ENCODE measurements around the gene H1-8.
"Not testable (repeated sequence)": the region's sequence is repeated elsewhere in the genome, so short reads cannot be mapped to it uniquely, and the experiment has no call there.

Gene H1-8

GRCh38 chr3:129534428-129535027, 8.4 kb upstream of the H1-8 start:
- DNase-seq, result no peak

GRCh38 chr3:129535075-129535474, 7.9 kb upstream of the H1-8 start:
- DNase-seq, result no peak

GRCh38 chr3:129536374-129536667, 6.7 kb upstream of the H1-8 start:
- no peak for DNase-seq

DNA sequence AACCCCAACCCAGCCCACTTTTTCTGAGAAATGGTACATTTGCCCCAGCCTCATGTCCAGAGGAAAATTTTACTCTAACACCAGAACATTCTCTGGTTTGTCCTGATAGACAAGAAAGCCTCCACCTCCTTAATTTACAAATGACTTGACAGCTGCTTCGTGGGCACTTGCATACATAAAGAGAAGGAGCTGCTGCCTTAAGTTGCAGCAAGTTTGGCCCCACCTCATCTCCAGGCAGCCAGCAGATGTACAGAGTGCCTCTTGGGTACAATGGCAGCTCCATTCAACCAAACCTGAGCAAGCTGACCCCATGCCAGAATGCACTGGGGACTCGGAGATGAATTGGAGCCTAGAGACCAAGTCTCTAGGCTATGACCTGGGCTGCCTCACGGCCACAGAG, 6.2 kb upstream of the H1-8 start:
- no peak for DNase-seq

- no peak for DNase-seq
Measured at GRCh38 chr3:129539206-129539605, 3.8 kb upstream of the H1-8 start.

- no peak for DNase-seq
Measured at GRCh38 chr3:129540776-129541516, 2.0 kb upstream of the H1-8 start.

GRCh38 chr3:129542747-129543146, 228 bp upstream of the H1-8 start:
- no peak for DNase-seq

DNA sequence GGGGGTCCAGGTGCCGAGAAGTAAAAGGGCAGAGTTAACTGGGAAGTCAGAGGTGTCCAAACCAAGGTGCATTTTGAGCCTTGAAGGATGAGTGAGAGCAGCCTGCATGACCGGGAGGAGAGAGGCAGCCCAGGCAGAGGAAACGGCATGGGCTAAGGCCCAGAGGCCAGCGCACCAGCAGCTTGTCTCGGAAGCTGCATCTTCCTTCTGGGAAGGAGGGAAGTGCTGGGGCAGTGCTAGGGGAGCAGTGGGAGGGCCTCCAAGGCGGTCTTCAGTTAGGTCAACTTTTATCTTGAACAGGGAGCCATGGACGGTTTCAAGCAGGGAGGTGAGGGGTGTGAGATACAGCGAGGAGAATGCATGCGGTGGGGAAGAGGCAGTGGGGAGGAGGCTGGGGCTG, 1.0 kb downstream of the H1-8 start:
- no peak for DNase-seq

GRCh38 chr3:129545951-129546350, 3.0 kb downstream of the H1-8 start:
- DNase-seq, result not testable (repeated sequence)

DNA sequence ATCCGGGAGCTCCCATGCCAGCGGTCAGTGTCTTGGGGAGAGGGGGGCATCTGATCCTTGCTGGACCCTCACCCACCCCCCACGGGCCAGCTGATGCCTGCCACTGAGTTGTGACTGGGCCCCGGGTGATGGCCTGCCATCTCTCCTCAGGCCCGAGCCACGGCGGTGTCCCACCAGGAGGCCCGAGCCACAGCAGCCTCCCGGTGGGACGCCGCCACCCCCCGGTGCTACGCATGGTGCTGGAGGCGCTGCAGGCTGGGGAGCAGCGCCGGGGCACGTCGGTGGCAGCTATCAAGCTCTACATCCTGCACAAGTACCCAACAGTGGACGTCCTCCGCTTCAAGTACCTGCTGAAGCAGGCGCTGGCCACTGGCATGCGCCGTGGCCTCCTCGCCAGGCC, 4.3 kb downstream of the H1-8 start:
- DNase-seq, result no peak

DNA sequence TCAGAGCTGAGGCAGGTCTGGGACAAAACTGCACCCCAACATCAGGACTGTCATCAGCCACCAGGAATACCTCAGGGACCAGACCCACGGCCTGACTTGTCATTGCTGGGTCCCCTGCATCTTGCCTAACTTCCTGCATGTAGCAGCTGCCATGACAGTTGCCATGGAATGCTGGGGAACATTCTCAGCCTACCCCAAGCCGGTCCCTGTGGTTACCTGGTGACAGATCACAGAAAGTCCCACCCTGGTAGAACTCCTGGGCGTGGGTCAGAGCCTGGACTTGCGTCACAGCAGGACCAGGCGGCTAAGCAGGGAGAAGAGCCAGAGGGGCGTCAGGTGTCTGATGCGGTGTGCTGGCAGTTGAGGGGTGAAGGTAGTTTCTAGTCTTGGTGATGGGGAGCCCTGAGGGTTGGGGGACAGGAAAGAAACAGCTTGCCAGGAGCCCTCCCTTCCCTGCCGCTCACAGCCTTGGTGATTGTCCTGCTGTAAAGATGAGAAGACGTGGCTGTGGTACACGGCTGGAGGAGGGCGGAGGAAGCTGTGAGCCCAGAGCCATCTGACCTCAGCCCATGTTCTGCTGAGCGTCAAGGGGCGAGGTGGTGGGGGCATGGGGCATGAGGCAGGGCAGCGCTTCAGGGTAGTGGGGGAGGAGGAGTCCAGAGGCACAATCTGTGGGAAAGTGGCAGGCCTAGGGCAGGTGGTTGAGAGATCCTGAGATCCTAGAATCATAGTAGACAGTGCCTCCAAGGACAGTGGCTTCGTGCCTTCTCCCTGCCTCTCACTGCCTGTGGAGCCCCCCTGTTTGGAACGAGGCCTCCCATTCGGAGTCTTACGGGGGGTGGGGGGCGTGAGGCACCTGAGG, 5.4 kb downstream of the H1-8 start:
- DNase-seq, result no peak

DNA sequence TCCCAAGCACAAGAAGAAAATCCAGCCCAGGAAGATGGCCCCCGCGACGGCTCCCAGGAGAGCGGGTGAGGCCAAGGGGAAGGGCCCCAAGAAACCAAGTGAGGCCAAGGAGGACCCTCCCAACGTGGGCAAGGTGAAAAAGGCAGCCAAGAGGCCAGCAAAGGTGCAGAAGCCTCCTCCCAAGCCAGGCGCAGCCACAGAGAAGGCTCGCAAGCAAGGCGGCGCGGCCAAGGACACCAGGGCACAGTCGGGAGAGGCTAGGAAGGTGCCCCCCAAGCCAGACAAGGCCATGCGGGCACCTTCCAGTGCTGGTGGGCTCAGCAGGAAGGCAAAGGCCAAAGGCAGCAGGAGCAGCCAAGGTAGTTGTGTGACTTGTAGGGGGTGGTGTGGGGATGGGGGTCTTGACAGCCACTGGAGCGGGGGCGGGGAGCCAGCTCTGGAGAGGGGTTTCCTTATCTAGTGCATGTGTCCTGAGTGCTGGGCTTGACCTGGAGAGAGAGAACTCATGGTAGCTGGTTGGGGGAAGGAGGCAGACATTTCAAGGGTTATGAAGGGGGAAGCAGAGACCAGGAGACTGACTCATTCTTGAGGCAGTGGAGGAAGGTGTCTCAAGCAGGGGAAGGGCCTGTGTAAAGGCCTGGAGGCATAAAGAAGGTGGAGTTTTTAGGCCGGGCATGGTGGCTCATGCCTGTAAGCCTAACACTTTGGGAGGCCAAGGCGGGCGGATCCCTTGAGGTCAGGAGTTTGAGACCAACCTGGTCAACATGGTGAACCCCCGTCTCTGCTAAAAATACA, 6.2 kb downstream of the H1-8 start:
- no peak for DNase-seq

GRCh38 chr3:129549805-129550204, 6.8 kb downstream of the H1-8 start:
- no peak for DNase-seq

DNA sequence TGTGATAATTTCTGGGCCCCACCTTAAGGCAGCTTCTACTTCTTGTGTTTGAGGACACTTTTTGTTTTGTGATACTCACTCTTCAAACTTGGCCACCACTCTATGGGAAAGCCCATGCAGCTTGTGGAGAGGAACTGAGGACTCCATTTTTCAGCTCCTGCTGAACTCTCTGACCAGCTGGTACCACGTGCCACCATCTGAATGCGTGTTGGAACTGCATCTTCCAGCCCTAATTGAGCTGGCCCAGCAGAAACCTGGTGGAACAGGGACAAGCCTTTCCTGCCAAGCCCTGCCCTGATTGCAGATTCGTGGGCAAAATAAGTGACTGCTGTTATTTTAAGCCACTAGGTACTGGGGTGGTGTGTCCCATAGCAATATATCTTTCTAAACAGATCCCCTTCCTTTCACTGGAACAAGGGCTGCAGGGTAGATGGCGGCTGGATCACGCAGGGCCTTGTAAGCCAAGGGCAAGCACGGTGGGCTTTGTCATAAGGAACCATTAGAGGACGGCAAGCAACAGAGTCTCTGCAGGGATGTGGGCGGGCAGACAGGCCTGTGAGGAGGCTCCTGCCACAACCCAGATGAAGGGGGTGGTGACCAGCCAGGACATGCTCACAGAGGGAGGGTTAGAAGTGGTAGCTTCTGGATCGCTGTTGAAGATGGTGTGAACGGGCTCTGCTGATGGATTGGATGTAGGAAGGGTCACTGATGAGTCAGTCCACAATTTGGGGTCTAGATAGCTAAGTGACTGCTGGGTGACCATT, 9.5 kb downstream of the H1-8 start:
- no peak for DNase-seq

DNA sequence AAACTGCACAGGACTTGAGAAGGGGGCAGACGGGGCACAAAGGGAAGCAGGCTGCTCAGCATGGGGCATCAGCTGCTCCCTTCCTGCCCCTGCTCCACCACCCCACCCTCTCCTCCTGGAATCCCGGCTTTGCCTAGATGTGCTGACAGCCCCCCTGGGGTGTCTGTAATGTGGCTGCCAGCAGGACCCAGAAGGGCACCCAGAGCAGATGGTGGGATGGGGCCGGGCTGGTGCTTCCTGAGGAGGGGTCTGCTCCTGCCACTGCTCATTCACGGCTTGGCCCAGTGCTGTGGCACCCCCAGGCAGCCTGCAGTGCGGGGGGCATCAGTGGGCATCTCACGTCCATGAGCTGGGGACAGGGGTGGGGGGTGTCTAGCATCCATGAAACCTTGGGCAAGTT, 10.2 kb downstream of the H1-8 start:
- DNase-seq, result no peak

- DNase-seq, result no peak
Measured at GRCh38 chr3:129553719-129554118, 10.7 kb downstream of the H1-8 start.

- DNase-seq, result no peak
Measured at GRCh38 chr3:129554356-129555152, 11.6 kb downstream of the H1-8 start.

DNA sequence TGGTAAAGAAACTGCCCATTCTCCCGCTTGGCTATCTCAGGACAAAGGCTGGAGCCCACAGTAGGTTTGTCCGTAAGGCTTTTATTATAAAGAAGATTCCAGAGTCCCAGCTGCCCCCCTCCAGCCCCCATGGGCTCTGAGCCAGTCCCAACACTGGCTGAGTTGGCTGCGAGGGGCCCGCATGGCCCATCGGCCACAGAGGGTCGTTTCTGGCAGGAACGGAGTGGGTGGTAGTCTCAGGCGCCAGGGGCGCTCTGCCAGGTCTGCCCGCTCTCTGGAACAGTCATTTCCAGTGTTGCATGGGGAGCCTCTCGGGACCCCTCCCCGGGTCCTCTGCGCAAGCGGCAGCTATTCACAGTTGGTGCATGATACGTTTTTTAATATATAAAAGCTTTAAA, 12.2 kb downstream of the H1-8 start:
- no peak for DNase-seq

DNA sequence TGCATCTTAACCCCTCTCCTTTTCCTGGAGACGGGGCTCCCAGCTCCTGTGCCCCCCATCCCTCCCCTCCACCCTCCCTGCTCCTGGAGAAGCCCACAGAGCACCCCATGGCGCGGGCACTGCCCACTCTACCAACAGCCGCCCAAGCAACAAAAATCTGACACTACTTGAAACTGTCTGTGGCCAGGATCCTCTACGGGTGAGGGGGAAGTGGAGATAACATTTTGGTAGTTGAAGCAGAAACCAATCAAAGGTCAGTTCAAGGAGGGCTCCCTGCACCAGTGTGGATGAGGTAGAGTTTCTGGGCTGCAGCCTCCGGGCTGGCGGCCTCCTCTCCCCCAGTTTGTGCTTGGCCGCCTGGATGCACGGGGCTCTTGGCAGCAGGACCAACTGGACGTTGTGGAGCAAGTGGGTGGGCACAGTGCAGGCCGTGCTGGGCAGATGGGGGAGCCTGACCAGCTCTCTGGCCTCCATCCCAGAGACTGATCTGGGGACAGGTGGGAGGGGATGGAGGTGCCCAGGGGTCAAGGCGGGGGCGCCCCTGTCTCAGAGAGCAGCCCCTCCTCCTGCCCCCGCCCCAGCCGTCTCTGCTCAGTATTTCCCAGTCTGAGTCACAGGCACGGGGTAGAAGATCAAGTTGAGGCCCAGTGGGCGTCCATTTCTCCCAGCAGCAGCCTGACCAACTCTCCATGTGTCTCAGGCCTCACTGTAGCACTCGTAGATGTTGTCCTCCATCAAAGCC, 12.8 kb downstream of the H1-8 start:
- no peak for DNase-seq

DNA sequence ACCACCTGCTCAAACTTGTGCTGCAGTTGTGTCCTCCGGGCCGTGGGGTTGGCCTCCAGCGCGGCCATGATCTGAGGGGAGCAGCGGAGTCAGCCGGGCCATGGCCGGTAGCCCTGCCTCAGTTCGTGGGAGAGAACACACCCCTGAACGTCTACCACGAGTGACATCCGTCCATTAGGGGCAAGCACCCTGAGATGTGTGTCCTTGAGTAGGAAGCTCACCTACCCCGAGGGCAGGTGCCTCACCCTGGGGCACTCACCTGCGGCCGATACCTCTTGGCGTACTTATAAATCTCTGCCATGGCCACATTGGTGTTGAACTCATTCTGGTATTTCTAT, 13.4 kb downstream of the H1-8 start:
- DNase-seq, result no peak

GRCh38 chr3:129556890-129557547, 14.0 kb downstream of the H1-8 start:
- no peak for DNase-seq

Data from CD4-positive, alpha-beta T cell treated with Interleukin-17A for 1 hour (primary cell).